Lower leg skin (tissue), 3 donors: ENCODE results near the gene B3GNT8.

Experiments
- CTCF ChIP-seq, 3 donors: fragments of 450-650 bp; IDR thresholded peaks; one replicate each; pipeline ENCODE4 v1.5.1; 2016; ENCODE audit warnings: antibody characterized with exemption in 3 of 3, mild to moderate bottlenecking in 3 of 3, moderate library complexity in 2 of 3
- POLR2A ChIP-seq, 2 donors: fragments of 450-650 bp; IDR thresholded peaks; one replicate each; pipeline ENCODE4 v1.6.1; 2016 to 2017; ENCODE audit warnings: antibody characterized with exemption in 2 of 2, mild to moderate bottlenecking in 1 of 2, moderate library complexity in 1 of 2

- TF ChIP-seq CTCF (IDR thresholded peaks at IDR 0.05), result no peak
- no peak for TF ChIP-seq POLR2A (IDR thresholded peaks at IDR 0.05)
Observed at GRCh38 chr19:41476583-41476982, 49.4 kb upstream of the B3GNT8 start.
